HG02840 (cell line): Measurements from ENCODE around the gene TUBB1.

Experiments used
- ATAC-seq: cut with Tn5 transposase; IDR thresholded peaks from one replicate; pipeline ENCODE4 v1.9.1; 2021; ENCODE audit warnings: mild to moderate bottlenecking, moderate library complexity, moderate number of reproducible peaks; ENCODE audit not compliant: unreplicated experiment, low FRiP score

Gene TUBB1

DNA sequence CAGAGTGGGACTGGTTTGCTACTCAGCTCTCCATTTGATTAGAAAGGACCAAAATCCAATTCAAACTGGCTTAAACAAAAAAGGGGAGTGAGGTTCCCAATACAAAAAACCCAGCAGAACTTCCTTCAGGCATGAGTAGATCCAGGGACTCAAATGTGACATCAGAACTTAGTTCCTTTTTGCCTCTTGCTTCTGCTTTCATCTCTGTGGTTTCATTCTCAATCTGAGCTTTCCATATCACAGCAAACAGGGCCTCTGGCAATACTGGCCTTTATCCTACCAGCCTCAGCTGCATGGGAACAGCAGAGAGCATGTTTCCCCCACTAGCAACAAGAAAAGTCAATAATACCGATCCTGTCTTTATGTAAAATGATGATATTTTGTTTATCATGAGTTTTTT is 52.0 kb downstream of the TUBB1 start:
- no peak for ATAC-seq

DNA sequence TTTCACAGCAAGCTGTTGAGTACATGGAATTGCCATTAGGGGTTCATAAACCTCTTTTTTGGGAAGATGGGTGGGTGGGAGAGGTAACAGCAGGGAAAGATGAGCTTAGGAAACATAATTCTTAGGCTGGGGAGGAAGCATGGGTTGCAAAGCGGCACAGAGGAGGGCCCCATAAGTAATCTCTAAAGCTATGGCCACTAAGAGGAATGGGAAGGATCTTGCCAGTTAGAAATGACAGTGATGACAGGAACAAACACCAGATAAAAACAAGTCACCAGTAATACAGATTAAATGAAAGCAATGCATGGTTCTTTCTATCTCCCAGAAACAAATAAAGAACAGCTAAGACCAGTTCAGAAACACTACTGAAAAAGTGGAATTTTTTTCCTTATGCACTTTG is 54.4 kb downstream of the TUBB1 start:
- no peak for ATAC-seq

DNA sequence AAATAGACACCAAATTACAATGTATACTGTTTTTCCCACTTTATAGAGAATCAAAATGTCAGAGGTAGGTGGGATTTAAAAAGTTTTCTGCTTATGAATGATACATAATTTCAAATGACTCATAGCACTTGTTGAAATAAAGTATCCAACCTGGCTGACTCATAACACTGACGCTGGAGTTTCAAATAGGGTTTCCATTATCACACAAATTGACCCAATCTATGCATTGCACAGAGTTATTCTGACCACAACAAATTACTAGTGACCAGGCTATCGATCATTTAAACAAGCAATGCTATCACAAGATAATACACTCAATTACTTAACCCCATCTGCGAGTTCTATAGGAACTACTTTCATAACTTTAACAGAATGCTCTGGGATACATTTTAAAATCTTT is 55.2 kb downstream of the TUBB1 start:
- no peak for ATAC-seq

DNA sequence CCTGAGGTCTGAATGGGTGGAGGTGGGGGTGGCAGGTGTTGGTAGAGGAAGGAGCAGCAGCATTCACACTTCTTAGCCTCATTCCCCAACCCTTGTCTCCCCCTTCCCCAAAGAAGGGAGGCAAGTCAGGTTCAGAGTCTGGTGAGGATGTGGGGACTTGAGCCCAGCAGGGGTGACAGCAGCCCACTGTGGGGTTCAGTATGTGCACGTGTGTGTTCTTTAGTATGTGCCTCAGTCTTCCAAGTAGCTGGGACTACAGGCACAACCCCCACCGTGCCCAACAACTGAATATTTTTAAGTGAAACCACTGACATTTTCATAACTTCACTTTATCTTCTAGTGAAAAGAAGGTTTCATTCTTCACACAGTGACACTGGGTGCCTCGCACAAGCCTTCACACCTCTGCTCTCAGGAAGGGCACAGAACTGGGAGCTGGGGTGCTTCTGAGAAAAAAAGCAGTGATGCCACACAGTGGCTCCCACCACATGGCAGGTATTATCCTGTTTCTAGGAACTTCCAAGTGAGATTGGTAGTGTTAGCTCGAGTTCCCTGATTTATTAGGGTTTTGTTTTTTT is 56.8 kb downstream of the TUBB1 start:
- no peak for ATAC-seq
